Lower lobe of right lung (tissue), 2 donors: ENCODE measurements around the gene JRKL. TPM values are rescaled to one million over a fixed set of nuclear protein-coding genes. Genes with fewer than 3 reads are reported as not detected.
A peak's percentile ranks its signal among the peaks of the same experiment; 100 is the strongest.
"Not testable (repeated sequence)": the region's sequence is repeated elsewhere in the genome, so short reads cannot be mapped to it uniquely, and the experiment has no call there.

Experiments used
- ATAC-seq, 2 donors: fragments of 200-7000 bp; cut with Tn5 transposase; one replicate each; pipeline ENCODE4 v1.9.1; 2020 to 2022; ENCODE audit warnings: mild to moderate bottlenecking in 2 of 2, moderate library complexity in 2 of 2
- DNase-seq: peaks from one replicate; pipeline ENCODE4 v3.0.0-alpha.2; 2020
- H3K27ac ChIP-seq: fragments of 200-600 bp; one replicate; pipeline ENCODE4 v1.8.0; 2022
- H3K27me3 ChIP-seq: fragments of 200-600 bp; one replicate; pipeline ENCODE4 v1.8.0; 2022; ENCODE audit warnings: low read depth
- H3K36me3 ChIP-seq: fragments of 200-600 bp; one replicate; pipeline ENCODE4 v1.8.0; 2022; ENCODE audit warnings: mild to moderate bottlenecking
- H3K4me1 ChIP-seq: fragments of 200-600 bp; one replicate; pipeline ENCODE4 v1.8.0; 2022
- H3K4me3 ChIP-seq: fragments of 200-600 bp; one replicate; pipeline ENCODE4 v1.8.0; 2022; ENCODE audit warnings: mild to moderate bottlenecking
- H3K9me3 ChIP-seq: fragments of 200-600 bp; one replicate; pipeline ENCODE4 v1.8.0; 2022
- intact Hi-C: fragments of 100-400 bp; cut with DNase I; formaldehyde crosslinking; loops from one replicate; pipeline ENCODE4 v1.11.0; 2022
- total RNA-seq: library from RNA; stranded (reverse); fragmentation: NEBNext Ultra II Directional; extraction: Animal tissue kit (Norgen Biotek cat#: 25700); gene quantifications from one replicate; pipeline ENCODE4 v1.2.1, GENCODE V29; 2021
- TF ChIP-seq, protein P1 (sequence below): fragments of 200-600 bp; IDR thresholded peaks from one replicate; pipeline ENCODE4 v1.8.0; 2022; ENCODE audit warnings: antibody characterized with exemption, mild to moderate bottlenecking
- donor health status: DM: no; HTN: yes; CAD: no; lungs with severe emphysema.

JRKL gene
- total RNA-seq, 1 donor from 2014 or later: 11.0 TPM

- ATAC-seq (no peak), DNase-seq (no peak)
- Histone ChIP-seq H3K27ac (no peak overlapping the region), H3K9me3 (no peaks in the 10 kb centered on the region), H3K4me1 (peaks cover 7% of the 10 kb centered on the region), H3K4me3 (no peak overlapping the region), H3K36me3 (no peaks in the 10 kb centered on the region), H3K27me3 (no peaks in the 10 kb centered on the region)
- TF ChIP-seq, protein P1, sequence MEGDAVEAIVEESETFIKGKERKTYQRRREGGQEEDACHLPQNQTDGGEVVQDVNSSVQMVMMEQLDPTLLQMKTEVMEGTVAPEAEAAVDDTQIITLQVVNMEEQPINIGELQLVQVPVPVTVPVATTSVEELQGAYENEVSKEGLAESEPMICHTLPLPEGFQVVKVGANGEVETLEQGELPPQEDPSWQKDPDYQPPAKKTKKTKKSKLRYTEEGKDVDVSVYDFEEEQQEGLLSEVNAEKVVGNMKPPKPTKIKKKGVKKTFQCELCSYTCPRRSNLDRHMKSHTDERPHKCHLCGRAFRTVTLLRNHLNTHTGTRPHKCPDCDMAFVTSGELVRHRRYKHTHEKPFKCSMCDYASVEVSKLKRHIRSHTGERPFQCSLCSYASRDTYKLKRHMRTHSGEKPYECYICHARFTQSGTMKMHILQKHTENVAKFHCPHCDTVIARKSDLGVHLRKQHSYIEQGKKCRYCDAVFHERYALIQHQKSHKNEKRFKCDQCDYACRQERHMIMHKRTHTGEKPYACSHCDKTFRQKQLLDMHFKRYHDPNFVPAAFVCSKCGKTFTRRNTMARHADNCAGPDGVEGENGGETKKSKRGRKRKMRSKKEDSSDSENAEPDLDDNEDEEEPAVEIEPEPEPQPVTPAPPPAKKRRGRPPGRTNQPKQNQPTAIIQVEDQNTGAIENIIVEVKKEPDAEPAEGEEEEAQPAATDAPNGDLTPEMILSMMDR: no peak
- intact Hi-C loops: no loop called here
Measured at GRCh38 chr11:96394773-96395172, 5.0 kb downstream of the JRKL start.

DNA sequence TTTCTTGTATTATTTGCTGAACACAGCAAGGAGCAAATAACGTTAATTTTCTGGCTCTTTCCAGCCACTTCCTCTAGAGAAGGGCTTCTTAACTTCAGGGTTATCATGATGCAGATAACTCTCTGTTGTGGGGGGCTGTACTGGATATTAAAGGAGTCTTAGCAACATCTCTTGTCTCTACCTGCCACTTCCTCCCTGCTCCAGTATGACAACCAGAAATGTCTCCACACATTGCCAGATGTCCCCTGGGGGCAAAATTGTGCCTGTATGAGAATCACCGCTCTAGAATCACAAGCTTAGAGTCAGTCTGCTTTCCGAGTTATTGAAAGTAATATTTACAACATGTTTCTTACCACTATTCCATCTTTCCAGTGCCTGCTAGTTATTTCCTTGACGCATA lies 6.8 kb downstream of the JRKL start:
- Histone ChIP-seq H3K36me3 (no peaks in the 10 kb centered on the region), H3K4me3 (no peak overlapping the region), H3K4me1 (no peaks in the 10 kb centered on the region), H3K27me3 (no peaks in the 10 kb centered on the region), H3K27ac (no peak overlapping the region), H3K9me3 (no peaks in the 10 kb centered on the region)
- intact Hi-C loops: no loop called here
- ATAC-seq (no peak), DNase-seq (no peak)
- TF ChIP-seq, protein P1: no peak

GRCh38 chr11:96397863-96398262 lies 8.1 kb downstream of the JRKL start:
- H3K27ac ChIP-seq: no peak overlapping the region
- TF ChIP-seq, protein P1: no peak
- DNase-seq (no peak), ATAC-seq (no peak)
- no peaks in the 10 kb centered on the region for H3K27me3 ChIP-seq
- no peaks in the 10 kb centered on the region for H3K36me3 ChIP-seq
- intact Hi-C loops: no loop called here
- H3K4me3 ChIP-seq: no peak overlapping the region
- no peaks in the 10 kb centered on the region for H3K9me3 ChIP-seq
- no peaks in the 10 kb centered on the region for H3K4me1 ChIP-seq

DNA sequence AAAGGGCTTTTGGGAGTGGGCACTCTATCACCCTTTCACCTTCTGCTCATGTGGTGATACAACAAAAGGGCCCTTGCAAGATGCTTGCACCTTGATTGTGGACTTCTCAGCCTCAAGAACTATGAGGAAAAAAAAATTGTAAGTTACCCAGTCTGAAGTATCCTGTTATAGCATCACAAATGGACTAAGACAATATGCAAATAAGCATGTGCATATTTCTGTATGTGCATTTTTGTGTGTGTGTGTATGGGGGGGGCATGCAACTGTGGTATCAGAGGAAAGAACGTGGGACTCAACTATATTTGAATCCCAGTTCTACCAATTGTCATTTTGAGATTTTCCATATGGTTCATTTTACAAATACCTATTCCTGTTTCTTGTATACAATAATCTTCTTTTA lies 10.9 kb downstream of the JRKL start:
- intact Hi-C loops: no loop called here
- Histone ChIP-seq H3K27ac (no peak overlapping the region), H3K9me3 (no peaks in the 10 kb centered on the region), H3K4me3 (no peak overlapping the region), H3K36me3 (no peaks in the 10 kb centered on the region), H3K4me1 (no peaks in the 10 kb centered on the region), H3K27me3 (no peaks in the 10 kb centered on the region)
- DNase-seq (no peak), ATAC-seq (no peak)
- TF ChIP-seq, protein P1: no peak

- H3K27me3 ChIP-seq, DNase-seq, H3K27ac ChIP-seq, H3K4me1 ChIP-seq, intact Hi-C loops, H3K9me3 ChIP-seq, H3K36me3 ChIP-seq, ATAC-seq: not testable (repeated sequence)
- H3K4me3 ChIP-seq: peak overlapping the region; percentile 35
Measured at GRCh38 chr11:96411412-96411811, 21.6 kb downstream of the JRKL start.

GRCh38 chr11:96412761-96413381 lies 23.1 kb downstream of the JRKL start:
- DNase-seq (no peak), ATAC-seq (no peak)
- Histone ChIP-seq H3K36me3 (no peaks in the 10 kb centered on the region), H3K27ac (no peak overlapping the region), H3K4me3 (no peak overlapping the region), H3K4me1 (no peaks in the 10 kb centered on the region), H3K9me3 (no peaks in the 10 kb centered on the region), H3K27me3 (no peaks in the 10 kb centered on the region)
- TF ChIP-seq, protein P1: no peak
- intact Hi-C loops: no loop called here
